Skeletal muscle cell (primary cell): ENCODE measurements around the gene TMEM94.

Source experiments
- DNase-seq: peaks from one replicate; pipeline ENCODE4 v3.0.0-alpha.2; 2010; ENCODE audit warnings: low read depth
- H3K4me3 ChIP-seq: 2 replicates; pipeline ENCODE4 v1.5.1; 2011; ENCODE audit warnings: low read depth, mild to moderate bottlenecking, control low read depth, low read length, moderate library complexity

The TMEM94 gene

GRCh38 chr17:75540923-75541503 is 84.6 kb downstream of the TMEM94 start:
- H3K4me3 ChIP-seq: no peak overlapping the region
- no peak for DNase-seq

GRCh38 chr17:75542229-75542628 is 85.8 kb downstream of the TMEM94 start:
- DNase-seq: no peak

GRCh38 chr17:75542728-75543336 is 86.4 kb downstream of the TMEM94 start:
- no peak overlapping the region for H3K4me3 ChIP-seq
- no peak for DNase-seq

More at GRCh38 chr17:75542229-75542628, 85.8 kb downstream of the TMEM94 start:
- no peak overlapping the region for H3K4me3 ChIP-seq

GRCh38 chr17:75544250-75544649 is 87.8 kb downstream of the TMEM94 start:
- H3K4me3 ChIP-seq: no peak overlapping the region
- DNase-seq: no peak

GRCh38 chr17:75546181-75546580 is 89.7 kb downstream of the TMEM94 start:
- no peak overlapping the region for H3K4me3 ChIP-seq
- no peak for DNase-seq

GRCh38 chr17:75547091-75547490 is 90.7 kb downstream of the TMEM94 start:
- H3K4me3 ChIP-seq: no peak overlapping the region
- DNase-seq: no peak

- H3K4me3 ChIP-seq: no peak overlapping the region
- no peak for DNase-seq
Measured at GRCh38 chr17:75548813-75549212, 92.4 kb downstream of the TMEM94 start.
